HepG2 (cell line): ENCODE results near the gene FANCG. TPM values are rescaled to one million over a fixed set of nuclear protein-coding genes. Genes with fewer than 3 reads are reported as not detected.

ENCODE experiments used
- ATAC-seq: fragments of 200-7000 bp; cut with Tn5 transposase; 3 replicates; pipeline ENCODE4 v1.9.1; 2020; ENCODE audit warnings: mild to moderate bottlenecking, moderate library complexity
- BruUV-seq: library from RNA; stranded (reverse); fragments of 400-500 nt; replicated peaks from 2 replicates; lab custom pipeline; 2021; lab: Mats Ljungman, UMichigan
- CTCF ChIA-PET: fragments of 300-600 bp; formaldehyde crosslinking; extraction: SDS; loops from one replicate; lab custom pipeline; 2021; ENCODE audit warnings: low total read pairs, inconsistent platforms, low intra/inter-chr PET ratio; lab: Yijun Ruan, JAX
- POLR2A ChIA-PET: fragments of 350-600 bp; sonication (Branson Sonifier 250); formaldehyde crosslinking; loops from one replicate; lab custom pipeline; 2020; ENCODE audit warnings: antibody characterized with exemption, inconsistent platforms; lab: Yijun Ruan, JAX
- DNase-seq: peaks from one replicate; pipeline ENCODE4 v3.0.0-alpha.2; 2015; ENCODE audit warnings: low spot score
- FAIRE-seq: peaks from 3 replicates; lab custom pipeline; 2011; peaks lifted over from hg19 to GRCh38; lab: Jason Lieb, UNC
- H2AFZ ChIP-seq: one replicate; pipeline ENCODE4 v1.6.1; 2011; ENCODE audit warnings: low read length, inconsistent platforms
- H3K27ac ChIP-seq: fragments of 300-600 bp; 3 replicates; pipeline ENCODE4 v1.8.0; 2011; ENCODE audit warnings: mixed run types, mild to moderate bottlenecking, mixed read lengths, low read length, inconsistent platforms; ENCODE audit not compliant: insufficient read depth; ENCODE audit errors: extremely low read length
- H3K27me3 ChIP-seq, 2 experiments: fragments of 200-600 bp in 1 of 2; 2 replicates in 1 of 2; 3 replicates in 1 of 2; pipeline versions ENCODE4 v1.6.0 to v1.8.0; 2011; ENCODE audit warnings: low read length in 2 of 2, mild to moderate bottlenecking in 2 of 2, moderate library complexity in 2 of 2, inconsistent platforms in 1 of 2; ENCODE audit not compliant: insufficient read depth in 2 of 2, control insufficient read depth in 1 of 2
- H3K36me3 ChIP-seq, 2 experiments: fragments of 200-600 bp in 1 of 2; replicated peaks in 1 of 2; 2 replicates in 1 of 2; 3 replicates in 1 of 2; pipeline versions ENCODE4 v1.5.1 to v1.8.0; 2011; ENCODE audit warnings: low read length in 2 of 2, inconsistent platforms in 1 of 2; ENCODE audit not compliant: insufficient read depth in 2 of 2, control insufficient read depth in 1 of 2
- H3K4me1 ChIP-seq: 2 replicates; pipeline ENCODE4 v1.5.1; 2012; ENCODE audit warnings: low read length, inconsistent platforms; ENCODE audit not compliant: insufficient read depth
- H3K4me2 ChIP-seq: 2 replicates; pipeline ENCODE4 v1.6.0; 2011; ENCODE audit warnings: low read depth, low read length, inconsistent platforms
- H3K4me3 ChIP-seq, 3 experiments: fragments of 200-600 bp in 1 of 3; sonication (generic), shearing (Covaris generic) in 1 of 3; replicated peaks in 1 of 3; 2 replicates each; pipeline ENCODE4 v1.5.1; 2011 to 2016; ENCODE audit warnings: low read length in 3 of 3, inconsistent platforms in 2 of 3, low read depth in 2 of 3, mild to moderate bottlenecking in 2 of 3, control low read depth in 1 of 3, mixed read lengths in 1 of 3; ENCODE audit not compliant: insufficient read depth in 1 of 3
- H3K79me2 ChIP-seq: one replicate; pipeline ENCODE4 v1.6.1; 2011; ENCODE audit warnings: low read length, inconsistent platforms; ENCODE audit not compliant: insufficient read depth
- H3K9ac ChIP-seq: 2 replicates; pipeline ENCODE4 v1.6.0; 2011; ENCODE audit warnings: mild to moderate bottlenecking, low read depth, low read length, inconsistent platforms; ENCODE audit not compliant: insufficient read depth
- H3K9me3 ChIP-seq: 2 replicates; pipeline ENCODE4 v1.5.1; 2012; ENCODE audit warnings: mild to moderate bottlenecking, low read length
- H4K20me1 ChIP-seq: 2 replicates; pipeline ENCODE4 v1.6.0; 2011; ENCODE audit warnings: inconsistent platforms, mild to moderate bottlenecking, low read length, moderate library complexity; ENCODE audit not compliant: insufficient read depth
- ARNT ChIP-seq: fragments of 450-650 bp; IDR thresholded peaks from 2 replicates; pipeline ENCODE4 v1.6.1; 2017
- DBP ChIP-seq: sonication (generic); formaldehyde crosslinking; IDR thresholded peaks from 2 replicates; pipeline ENCODE4 v1.4.0; 2020; ENCODE audit warnings: missing genetic modification reagents; ENCODE audit errors: not compliant biosample characterization
- HDAC6 ChIP-seq: fragments of 200-600 bp; sonication (generic); IDR thresholded peaks from 2 replicates; pipeline ENCODE4 v1.7.0; 2017; ENCODE audit warnings: mild to moderate bottlenecking, antibody characterized with exemption, low read length, low read depth
- ISL2 ChIP-seq: sonication (generic); formaldehyde crosslinking; IDR thresholded peaks from 2 replicates; pipeline ENCODE4 v1.5.0; 2020; ENCODE audit warnings: missing genetic modification reagents
- MED8 ChIP-seq: sonication (generic); formaldehyde crosslinking; IDR thresholded peaks from 2 replicates; pipeline ENCODE4 v1.8.1; 2023; ENCODE audit warnings: mild to moderate bottlenecking, missing genetic modification reagents; ENCODE audit not compliant: insufficient replicate concordance
- MTERF4 ChIP-seq: sonication (generic); formaldehyde crosslinking; IDR thresholded peaks from 2 replicates; pipeline ENCODE4 v1.8.0; 2023; ENCODE audit warnings: mild to moderate bottlenecking, missing genetic modification reagents
- POLR2AphosphoS2 ChIP-seq: IDR thresholded peaks from 2 replicates; pipeline ENCODE4 v1.6.1; 2011; ENCODE audit warnings: low read depth, low read length, improper control_type of control experiment
- POLR2AphosphoS5 ChIP-seq: IDR thresholded peaks from 2 replicates; pipeline ENCODE4 v1.6.1; 2012; ENCODE audit warnings: low read depth, low read length
- PTBP1 ChIP-seq: fragments of 200-400 bp; formaldehyde crosslinking; IDR thresholded peaks from 2 replicates; pipeline ENCODE4 v1.6.1; 2018; ENCODE audit warnings: low read length, low read depth; ENCODE audit not compliant: poor library complexity, severe bottlenecking
- SRF ChIP-seq: IDR thresholded peaks from 2 replicates; pipeline ENCODE4 v1.6.1; 2011; ENCODE audit warnings: mild to moderate bottlenecking, low read depth, low read length, moderate library complexity
- TBL1XR1 ChIP-seq: fragments of 150-350 bp; IDR thresholded peaks from 2 replicates; pipeline ENCODE4 v1.6.1; 2014; ENCODE audit warnings: borderline replicate concordance, low read length; ENCODE audit not compliant: partially characterized antibody
- TRIM24 ChIP-seq: sonication (generic); formaldehyde crosslinking; IDR thresholded peaks from 2 replicates; pipeline ENCODE4 v1.8.0; 2022; ENCODE audit warnings: mild to moderate bottlenecking, missing genetic modification reagents
- U2AF1 ChIP-seq: fragments of 200-400 bp; formaldehyde crosslinking; optimal IDR thresholded peaks from 2 replicates; pipeline ENCODE3; 2017; ENCODE audit warnings: mild to moderate bottlenecking, low read depth, low read length
- ZNF121 ChIP-seq: sonication (generic); formaldehyde crosslinking; IDR thresholded peaks from 2 replicates; pipeline ENCODE4 v1.5.0; 2020; ENCODE audit warnings: mild to moderate bottlenecking, missing genetic modification reagents
- ZNF597 ChIP-seq: sonication (generic); formaldehyde crosslinking; IDR thresholded peaks from 2 replicates; pipeline ENCODE4 v1.5.0; 2020; ENCODE audit warnings: missing genetic modification reagents
- ZNF777 ChIP-seq: sonication (generic); formaldehyde crosslinking; IDR thresholded peaks from 2 replicates; pipeline ENCODE4 v1.4.0; 2020; ENCODE audit warnings: missing genetic modification reagents
- WGBS: methylation state at CpG from one replicate; pipeline ENCODE4 v1.1.6; 2017; ENCODE audit warnings: low lambda C conversion rate; 5-methylcytosine and 5-hydroxymethylcytosine counted together
- in situ Hi-C: cut with HindIII; loops from 2 replicates; pipeline ENCODE4 v1.10.0; 2017; ENCODE audit warnings: low pct_unique_long_range_greater_than_20kb; ENCODE audit not compliant: extremely low pct_ligation_motif_present
- intact Hi-C: fragments of 100-400 bp; cut with micrococcal nuclease; formaldehyde crosslinking; loops from one replicate; pipeline ENCODE4 v1.10.0; 2022; ENCODE audit not compliant: unreplicated experiment
- polyA plus RNA-seq, 8 experiments: library from polyadenylated mRNA; depleted of rRNA in 3 of 8; stranded (reverse) in 7 of 8; unstranded in 1 of 8; fragments of >200 nt; fragmentation: Illumina TruSeq in 4 of 8; extraction: Trizol in 4 of 8; gene quantifications; 2 replicates each; pipeline versions ENCODE4 v1.2.1 to v1.2.3, GENCODE V29; 2011 to 2016; ENCODE audit warnings: low read depth in 4 of 8, missing spikeins in 1 of 8, mixed read lengths in 1 of 8; ENCODE audit not compliant: insufficient read depth in 1 of 8
- total RNA-seq, 5 experiments: library from RNA; depleted of rRNA; stranded (reverse); fragments of >200 nt; fragmentation: Illumina TruSeq; extraction: Trizol; gene quantifications; 2 replicates each; pipeline ENCODE4 v1.2.3, GENCODE V29; 2016; ENCODE audit warnings: low read depth in 1 of 5
- TF ChIP-seq, protein P1 (sequence below): sonication (generic); formaldehyde crosslinking; IDR thresholded peaks from 2 replicates; pipeline ENCODE4 v1.4.0; 2020; ENCODE audit warnings: missing genetic modification reagents

Gene FANCG
- total and polyA plus RNA-seq, 2 of the 13 experiments (the other 11 are each of a cell fraction or from before 2014, with no cell fraction given), result 14.4 to 45.1 TPM

DNA sequence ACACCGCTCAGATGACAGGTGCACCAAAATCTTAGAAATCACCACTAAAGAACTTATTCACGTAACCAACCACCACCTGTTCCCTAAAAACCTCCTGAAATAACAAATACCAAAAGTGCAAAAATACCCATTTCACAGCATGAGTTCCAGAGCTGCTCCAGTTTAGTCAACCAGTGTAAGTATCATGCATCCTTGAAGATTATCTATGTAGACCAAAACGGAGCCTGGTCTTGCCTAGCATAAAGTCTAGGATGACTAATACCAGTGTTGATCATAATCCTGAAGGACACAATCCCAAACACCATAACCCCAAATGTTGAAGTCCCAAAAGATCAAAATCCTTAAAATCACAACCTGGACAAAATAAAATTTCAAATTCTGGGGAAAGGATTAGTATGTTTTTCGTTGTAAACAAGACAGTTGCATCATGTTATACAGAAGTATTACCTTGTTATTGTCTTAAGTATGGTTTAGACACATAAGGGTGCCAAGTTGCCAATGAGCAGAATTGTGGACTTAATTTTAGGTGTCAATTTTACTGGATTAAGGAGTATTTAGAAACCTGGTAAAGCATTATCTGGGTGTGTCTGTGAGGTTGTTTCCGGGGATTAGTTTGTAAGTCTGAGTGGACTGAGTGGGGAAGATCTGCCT is 25.4 kb downstream of the FANCG start:
- in situ Hi-C loops (no loop called here), intact Hi-C loops (no loop called here)
- WGBS, result 53% methylated on average over 5 of the region's 5 CpGs
- ATAC-seq, result no peak
- Histone ChIP-seq H3K27ac (no peak overlapping the region), H3K4me3 (no peak overlapping the region), H3K79me2 (no peaks in the 10 kb centered on the region), H3K4me2 (no peak overlapping the region), H2AFZ (no peak overlapping the region), H3K4me1 (no peaks in the 10 kb centered on the region), H3K36me3 (peaks cover 11 to 33% of the 10 kb centered on the region in 2 experiments), H4K20me1 (peaks cover 1% of the 10 kb centered on the region), H3K27me3 (no peaks in the 10 kb centered on the region), H3K9me3 (no peaks in the 10 kb centered on the region), H3K9ac (no peak overlapping the region)
- ChIA-PET CTCF (no interaction called here), POLR2A (interaction anchor here (0.7 to 1.5 kb wide), 2 partner anchors 18 to 27 kb away, joined by 4 to 6 read pairs; partner anchors contain the start of gene VCP)
- no peak for DNase-seq
- TF ChIP-seq ISL2 (no peak), ZNF777 (CRISPR knock-in tag) (no peak), ZNF121 (CRISPR knock-in tag) (no peak), POLR2AphosphoS5 (peak; percentile 44; the same call in 1 of the 2 replicates), TBL1XR1 (no peak), POLR2AphosphoS2 (peak; percentile 91; the same call in 1 of the 2 replicates), ARNT (no peak), U2AF1 (no peak), MED8 (CRISPR knock-in tag) (no peak), MTERF4 (no peak), PTBP1 (no peak), DBP (CRISPR knock-in tag) (no peak), TRIM24 (CRISPR knock-in tag) (no peak), HDAC6 (no peak), SRF (no peak), ZNF597 (no peak)
- TF ChIP-seq, protein P1, sequence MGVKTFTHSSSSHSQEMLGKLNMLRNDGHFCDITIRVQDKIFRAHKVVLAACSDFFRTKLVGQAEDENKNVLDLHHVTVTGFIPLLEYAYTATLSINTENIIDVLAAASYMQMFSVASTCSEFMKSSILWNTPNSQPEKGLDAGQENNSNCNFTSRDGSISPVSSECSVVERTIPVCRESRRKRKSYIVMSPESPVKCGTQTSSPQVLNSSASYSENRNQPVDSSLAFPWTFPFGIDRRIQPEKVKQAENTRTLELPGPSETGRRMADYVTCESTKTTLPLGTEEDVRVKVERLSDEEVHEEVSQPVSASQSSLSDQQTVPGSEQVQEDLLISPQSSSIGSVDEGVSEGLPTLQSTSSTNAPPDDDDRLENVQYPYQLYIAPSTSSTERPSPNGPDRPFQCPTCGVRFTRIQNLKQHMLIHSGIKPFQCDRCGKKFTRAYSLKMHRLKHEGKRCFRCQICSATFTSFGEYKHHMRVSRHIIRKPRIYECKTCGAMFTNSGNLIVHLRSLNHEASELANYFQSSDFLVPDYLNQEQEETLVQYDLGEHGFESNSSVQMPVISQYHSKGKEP, result no peak
- BruUV-seq, result no TSS peak
- FAIRE-seq, result no peak
